ENCODE results near the gene RIC3.
A peak's percentile ranks its signal among the peaks of the same experiment; 100 is the strongest.

The RIC3 gene

GRCh38 chr11:8178297-8178696 is 9.5 kb upstream of the RIC3 start:
- TF ChIP-seq RAD21 (IDR thresholded peaks at IDR 0.05; ENCODE audit: low read depth), result no peak
- TF ChIP-seq FOXM1 (IDR thresholded peaks at IDR 0.05; ENCODE audit: borderline replicate concordance, low read depth), result no peak
- TF ChIP-seq CEBPB (IDR thresholded peaks at IDR 0.05), result no peak
- no peak for TF ChIP-seq ZBTB7A (IDR thresholded peaks at IDR 0.05; ENCODE audit: low read depth)
- TF ChIP-seq NFIC (IDR thresholded peaks at IDR 0.05), result no peak
- no peak for TF ChIP-seq EGR1 (IDR thresholded peaks at IDR 0.05)
- no peak for TF ChIP-seq TEAD4 (IDR thresholded peaks at IDR 0.05)
- no peak for TF ChIP-seq EP300 (IDR thresholded peaks at IDR 0.05; ENCODE audit: borderline replicate concordance)
- TF ChIP-seq TCF12 (IDR thresholded peaks at IDR 0.05; ENCODE audit: low read depth), result no peak
- no peak for TF ChIP-seq YY1 (IDR thresholded peaks at IDR 0.05; ENCODE audit: low read depth)
- no peak for TF ChIP-seq MAX (IDR thresholded peaks at IDR 0.05)
- TF ChIP-seq USF1 (IDR thresholded peaks at IDR 0.05), result no peak
- no peak for TF ChIP-seq TAF1 (IDR thresholded peaks at IDR 0.05; ENCODE audit: low read depth)
- no peak for TF ChIP-seq CREB1 (IDR thresholded peaks at IDR 0.05; ENCODE audit: low read depth)
- TF ChIP-seq REST (IDR thresholded peaks at IDR 0.05; ENCODE audit: low read depth), result no peak

GRCh38 chr11:8177136-8177535 is 8.3 kb upstream of the RIC3 start:
- TF ChIP-seq RAD21 (IDR thresholded peaks at IDR 0.05; ENCODE audit: low read depth) (no peak), TEAD4 (IDR thresholded peaks at IDR 0.05) (no peak), FOXM1 (IDR thresholded peaks at IDR 0.05; ENCODE audit: borderline replicate concordance, low read depth) (no peak), ZBTB7A (IDR thresholded peaks at IDR 0.05; ENCODE audit: low read depth) (no peak), MAX (IDR thresholded peaks at IDR 0.05) (no peak), CEBPB (IDR thresholded peaks at IDR 0.05) (no peak), CREB1 (IDR thresholded peaks at IDR 0.05; ENCODE audit: low read depth) (no peak), TAF1 (IDR thresholded peaks at IDR 0.05; ENCODE audit: low read depth) (no peak), NFIC (IDR thresholded peaks at IDR 0.05) (no peak)

- TF ChIP-seq EP300 (IDR thresholded peaks at IDR 0.05; ENCODE audit: borderline replicate concordance) (no peak), REST (IDR thresholded peaks at IDR 0.05; ENCODE audit: low read depth) (peak; percentile 81)
Observed at GRCh38 chr11:8167796-8168195, 1.0 kb downstream of the RIC3 start.

GRCh38 chr11:8164746-8165145 is 4.1 kb downstream of the RIC3 start:
- no peak for TF ChIP-seq REST (IDR thresholded peaks at IDR 0.05; ENCODE audit: low read depth)
- TF ChIP-seq FOXM1 (IDR thresholded peaks at IDR 0.05; ENCODE audit: borderline replicate concordance, low read depth), result no peak
- no peak for TF ChIP-seq YY1 (IDR thresholded peaks at IDR 0.05; ENCODE audit: low read depth)
- no peak for TF ChIP-seq NFIC (IDR thresholded peaks at IDR 0.05)
- TF ChIP-seq CEBPB (IDR thresholded peaks at IDR 0.05), result no peak
- no peak for TF ChIP-seq USF1 (IDR thresholded peaks at IDR 0.05)
- no peak for TF ChIP-seq EGR1 (IDR thresholded peaks at IDR 0.05)
- TF ChIP-seq TAF1 (IDR thresholded peaks at IDR 0.05; ENCODE audit: low read depth), result no peak
- no peak for TF ChIP-seq MAX (IDR thresholded peaks at IDR 0.05)
- TF ChIP-seq EP300 (IDR thresholded peaks at IDR 0.05; ENCODE audit: borderline replicate concordance), result no peak
- TF ChIP-seq ZBTB7A (IDR thresholded peaks at IDR 0.05; ENCODE audit: low read depth), result no peak
- TF ChIP-seq CREB1 (IDR thresholded peaks at IDR 0.05; ENCODE audit: low read depth), result no peak
- no peak for TF ChIP-seq RAD21 (IDR thresholded peaks at IDR 0.05; ENCODE audit: low read depth)
- TF ChIP-seq TEAD4 (IDR thresholded peaks at IDR 0.05), result no peak
- TF ChIP-seq TCF12 (IDR thresholded peaks at IDR 0.05; ENCODE audit: low read depth), result no peak

Measured in Ishikawa (cell line).